GM23338 (cell line): ENCODE data around the gene THBS3.

Experiments
- EZH2 ChIP-seq: fragments of 200-600 bp; sonication (generic); IDR thresholded peaks from one replicate; pipeline ENCODE4 v1.8.0; 2017; ENCODE audit warnings: antibody characterized with exemption, mild to moderate bottlenecking, low read depth; ENCODE audit not compliant: unreplicated experiment
- EZH2phosphoT487 ChIP-seq: fragments of 200-600 bp; sonication (generic); IDR thresholded peaks from one replicate; pipeline ENCODE4 v1.8.1; 2018; ENCODE audit warnings: antibody characterized with exemption; ENCODE audit not compliant: unreplicated experiment
- POLR2AphosphoS5 ChIP-seq: IDR thresholded peaks from 2 replicates; pipeline ENCODE4 v1.6.1; 2016; ENCODE audit warnings: antibody characterized with exemption, low read depth
- TF ChIP-seq, protein P1 (sequence below): IDR thresholded peaks from one replicate; pipeline ENCODE4 v1.6.1; 2018; ENCODE audit warnings: antibody characterized with exemption; ENCODE audit not compliant: unreplicated experiment
- TF ChIP-seq, protein P2 (sequence below), 2 experiments: fragments of 200-600 bp in 1 of 2; sonication (generic) in 1 of 2; conservative IDR thresholded peaks; 2 replicates each; pipeline versions ENCODE4 v1.5.1 to v1.6.1; 2016 to 2017; ENCODE audit warnings: antibody characterized with exemption in 2 of 2, low read depth in 2 of 2, mild to moderate bottlenecking in 2 of 2, moderate library complexity in 1 of 2
- TF ChIP-seq, protein P3 (sequence below): IDR thresholded peaks from 2 replicates; pipeline ENCODE4 v1.6.1; 2016; ENCODE audit warnings: antibody characterized with exemption

DNA sequence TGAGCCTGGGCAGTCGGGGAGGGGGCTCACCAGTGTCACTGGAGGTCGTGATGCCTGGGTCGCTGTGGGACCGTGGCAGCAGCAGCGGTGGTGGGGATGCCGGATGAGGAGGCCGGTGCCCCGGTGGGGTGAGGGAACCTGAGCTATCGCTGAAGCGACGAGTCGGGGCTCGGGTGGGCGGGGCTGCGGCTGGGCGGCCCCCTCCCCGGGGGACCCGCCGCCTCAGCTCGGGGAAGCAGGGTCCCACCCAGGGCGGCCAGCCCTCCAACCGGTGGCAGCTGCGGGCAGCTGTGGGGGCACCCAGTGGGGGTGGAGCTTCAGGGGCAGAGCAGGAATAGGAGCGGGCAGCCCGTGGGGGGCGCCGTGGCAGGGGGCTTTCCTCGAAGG is 42.5 kb upstream of the THBS3 start:
- TF ChIP-seq EZH2 (no peak), EZH2phosphoT487 (no peak), POLR2AphosphoS5 (0 out of 2 replicates have a peak, but pooled peaks have one; percentile 0)
- TF ChIP-seq, protein P1, sequence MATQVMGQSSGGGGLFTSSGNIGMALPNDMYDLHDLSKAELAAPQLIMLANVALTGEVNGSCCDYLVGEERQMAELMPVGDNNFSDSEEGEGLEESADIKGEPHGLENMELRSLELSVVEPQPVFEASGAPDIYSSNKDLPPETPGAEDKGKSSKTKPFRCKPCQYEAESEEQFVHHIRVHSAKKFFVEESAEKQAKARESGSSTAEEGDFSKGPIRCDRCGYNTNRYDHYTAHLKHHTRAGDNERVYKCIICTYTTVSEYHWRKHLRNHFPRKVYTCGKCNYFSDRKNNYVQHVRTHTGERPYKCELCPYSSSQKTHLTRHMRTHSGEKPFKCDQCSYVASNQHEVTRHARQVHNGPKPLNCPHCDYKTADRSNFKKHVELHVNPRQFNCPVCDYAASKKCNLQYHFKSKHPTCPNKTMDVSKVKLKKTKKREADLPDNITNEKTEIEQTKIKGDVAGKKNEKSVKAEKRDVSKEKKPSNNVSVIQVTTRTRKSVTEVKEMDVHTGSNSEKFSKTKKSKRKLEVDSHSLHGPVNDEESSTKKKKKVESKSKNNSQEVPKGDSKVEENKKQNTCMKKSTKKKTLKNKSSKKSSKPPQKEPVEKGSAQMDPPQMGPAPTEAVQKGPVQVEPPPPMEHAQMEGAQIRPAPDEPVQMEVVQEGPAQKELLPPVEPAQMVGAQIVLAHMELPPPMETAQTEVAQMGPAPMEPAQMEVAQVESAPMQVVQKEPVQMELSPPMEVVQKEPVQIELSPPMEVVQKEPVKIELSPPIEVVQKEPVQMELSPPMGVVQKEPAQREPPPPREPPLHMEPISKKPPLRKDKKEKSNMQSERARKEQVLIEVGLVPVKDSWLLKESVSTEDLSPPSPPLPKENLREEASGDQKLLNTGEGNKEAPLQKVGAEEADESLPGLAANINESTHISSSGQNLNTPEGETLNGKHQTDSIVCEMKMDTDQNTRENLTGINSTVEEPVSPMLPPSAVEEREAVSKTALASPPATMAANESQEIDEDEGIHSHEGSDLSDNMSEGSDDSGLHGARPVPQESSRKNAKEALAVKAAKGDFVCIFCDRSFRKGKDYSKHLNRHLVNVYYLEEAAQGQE: no peak
- TF ChIP-seq, protein P2, sequence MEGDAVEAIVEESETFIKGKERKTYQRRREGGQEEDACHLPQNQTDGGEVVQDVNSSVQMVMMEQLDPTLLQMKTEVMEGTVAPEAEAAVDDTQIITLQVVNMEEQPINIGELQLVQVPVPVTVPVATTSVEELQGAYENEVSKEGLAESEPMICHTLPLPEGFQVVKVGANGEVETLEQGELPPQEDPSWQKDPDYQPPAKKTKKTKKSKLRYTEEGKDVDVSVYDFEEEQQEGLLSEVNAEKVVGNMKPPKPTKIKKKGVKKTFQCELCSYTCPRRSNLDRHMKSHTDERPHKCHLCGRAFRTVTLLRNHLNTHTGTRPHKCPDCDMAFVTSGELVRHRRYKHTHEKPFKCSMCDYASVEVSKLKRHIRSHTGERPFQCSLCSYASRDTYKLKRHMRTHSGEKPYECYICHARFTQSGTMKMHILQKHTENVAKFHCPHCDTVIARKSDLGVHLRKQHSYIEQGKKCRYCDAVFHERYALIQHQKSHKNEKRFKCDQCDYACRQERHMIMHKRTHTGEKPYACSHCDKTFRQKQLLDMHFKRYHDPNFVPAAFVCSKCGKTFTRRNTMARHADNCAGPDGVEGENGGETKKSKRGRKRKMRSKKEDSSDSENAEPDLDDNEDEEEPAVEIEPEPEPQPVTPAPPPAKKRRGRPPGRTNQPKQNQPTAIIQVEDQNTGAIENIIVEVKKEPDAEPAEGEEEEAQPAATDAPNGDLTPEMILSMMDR (conservative IDR thresholded peaks at IDR 0.05; ENCODE audit: low read depth in 2 of 2): no peak
- TF ChIP-seq, protein P3, sequence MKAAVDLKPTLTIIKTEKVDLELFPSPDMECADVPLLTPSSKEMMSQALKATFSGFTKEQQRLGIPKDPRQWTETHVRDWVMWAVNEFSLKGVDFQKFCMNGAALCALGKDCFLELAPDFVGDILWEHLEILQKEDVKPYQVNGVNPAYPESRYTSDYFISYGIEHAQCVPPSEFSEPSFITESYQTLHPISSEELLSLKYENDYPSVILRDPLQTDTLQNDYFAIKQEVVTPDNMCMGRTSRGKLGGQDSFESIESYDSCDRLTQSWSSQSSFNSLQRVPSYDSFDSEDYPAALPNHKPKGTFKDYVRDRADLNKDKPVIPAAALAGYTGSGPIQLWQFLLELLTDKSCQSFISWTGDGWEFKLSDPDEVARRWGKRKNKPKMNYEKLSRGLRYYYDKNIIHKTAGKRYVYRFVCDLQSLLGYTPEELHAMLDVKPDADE: no peak
